Left lung (tissue), 10 donors: ENCODE data around the gene AZIN2. TPM values are rescaled to one million over a fixed set of nuclear protein-coding genes. Genes with fewer than 3 reads are reported as not detected.

Source experiments
- ATAC-seq: fragments of 200-7000 bp; cut with Tn5 transposase; one replicate; pipeline ENCODE4 v1.9.1; 2020; ENCODE audit warnings: moderate library complexity
- DNase-seq, 4 donors: peaks; one replicate each; pipeline ENCODE4 v3.0.0-alpha.2; 2013 to 2020
- H3K27ac ChIP-seq, 2 donors: fragments of 200-600 bp; sonication (generic) in 1 of 2; one replicate each; pipeline versions ENCODE4 v1.5.0 to v1.8.0; 2020 to 2021
- H3K27me3 ChIP-seq, 2 donors: fragments of 200-600 bp; sonication (generic) in 1 of 2; one replicate each; pipeline versions ENCODE4 v1.5.0 to v1.8.0; 2020 to 2021
- H3K36me3 ChIP-seq, 2 donors: fragments of 200-600 bp; sonication (generic) in 1 of 2; one replicate each; pipeline versions ENCODE4 v1.5.0 to v1.8.0; 2020 to 2021
- H3K4me1 ChIP-seq, 2 donors: fragments of 200-600 bp; one replicate each; pipeline ENCODE4 v1.8.0; 2021
- H3K4me3 ChIP-seq, 2 donors: fragments of 200-600 bp; sonication (generic) in 1 of 2; one replicate each; pipeline versions ENCODE4 v1.5.0 to v1.8.0; 2020 to 2021; ENCODE audit warnings: mild to moderate bottlenecking in 1 of 2
- H3K9me3 ChIP-seq, 2 donors: fragments of 200-600 bp; sonication (generic) in 1 of 2; one replicate each; pipeline versions ENCODE4 v1.5.0 to v1.8.0; 2020 to 2021
- intact Hi-C, 2 donors: fragments of 100-400 bp; cut with DNase I; formaldehyde crosslinking; loops; one replicate each; pipeline versions ENCODE4 v1.11.2 to v1.14.2; 2022
- polyA plus RNA-seq, 6 donors: library from polyadenylated mRNA; unstranded; fragments of 120-200 nt; gene quantifications; one replicate each; pipeline ENCODE4 v1.2.1, GENCODE V29; 2013; ENCODE audit not compliant: insufficient read length in 6 of 6
- total RNA-seq, 2 donors: library from RNA; stranded (reverse); fragmentation: NEBNext Ultra II Directional; extraction: Animal tissue kit (Norgen Biotek cat#: 25700); gene quantifications; one replicate each; pipeline ENCODE4 v1.2.1, GENCODE V29; 2021
- TF ChIP-seq, protein P1 (sequence below), 2 donors: fragments of 200-600 bp; sonication (generic) in 1 of 2; IDR thresholded peaks; one replicate each; pipeline versions ENCODE4 v1.5.0 to v1.8.0; 2021; ENCODE audit warnings: antibody characterized with exemption in 2 of 2
- donor health status: DM: no; HTN: yes; CAD: no.
- donor health status: DM: no; HTN: no; CAD: no.

AZIN2 gene
- total and polyA plus RNA-seq, 8 donors = 2.3 to 13.1 (median 8.6) TPM

DNA sequence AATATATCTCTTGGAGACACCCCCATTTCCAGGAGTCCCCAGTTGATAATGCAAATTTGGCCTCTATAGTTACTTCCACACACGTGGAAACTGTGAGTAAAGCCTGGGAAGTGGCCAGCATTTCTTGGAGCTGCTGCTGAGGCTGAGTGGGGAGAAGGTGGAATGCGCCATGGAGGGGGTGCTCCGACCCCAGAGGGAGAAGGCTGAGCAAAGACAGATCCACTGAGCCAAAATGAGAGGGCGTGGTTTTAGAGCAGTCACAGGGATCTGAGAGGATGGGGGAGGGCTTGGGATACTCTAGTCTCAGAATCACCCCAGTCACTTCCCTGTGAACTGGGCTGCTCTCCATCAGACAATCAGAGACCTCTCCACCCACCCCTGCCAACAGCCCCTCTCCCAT is 62.2 kb downstream of the AZIN2 start:
- Histone ChIP-seq H3K36me3 (peaks cover 0 to 18% of the 10 kb centered on the region in 2 donors), H3K4me3 (no peak overlapping the region), H3K27me3 (no peaks in the 10 kb centered on the region), H3K4me1 (no peaks in the 10 kb centered on the region), H3K27ac (no peak overlapping the region), H3K9me3 (no peaks in the 10 kb centered on the region)
- TF ChIP-seq, protein P1, sequence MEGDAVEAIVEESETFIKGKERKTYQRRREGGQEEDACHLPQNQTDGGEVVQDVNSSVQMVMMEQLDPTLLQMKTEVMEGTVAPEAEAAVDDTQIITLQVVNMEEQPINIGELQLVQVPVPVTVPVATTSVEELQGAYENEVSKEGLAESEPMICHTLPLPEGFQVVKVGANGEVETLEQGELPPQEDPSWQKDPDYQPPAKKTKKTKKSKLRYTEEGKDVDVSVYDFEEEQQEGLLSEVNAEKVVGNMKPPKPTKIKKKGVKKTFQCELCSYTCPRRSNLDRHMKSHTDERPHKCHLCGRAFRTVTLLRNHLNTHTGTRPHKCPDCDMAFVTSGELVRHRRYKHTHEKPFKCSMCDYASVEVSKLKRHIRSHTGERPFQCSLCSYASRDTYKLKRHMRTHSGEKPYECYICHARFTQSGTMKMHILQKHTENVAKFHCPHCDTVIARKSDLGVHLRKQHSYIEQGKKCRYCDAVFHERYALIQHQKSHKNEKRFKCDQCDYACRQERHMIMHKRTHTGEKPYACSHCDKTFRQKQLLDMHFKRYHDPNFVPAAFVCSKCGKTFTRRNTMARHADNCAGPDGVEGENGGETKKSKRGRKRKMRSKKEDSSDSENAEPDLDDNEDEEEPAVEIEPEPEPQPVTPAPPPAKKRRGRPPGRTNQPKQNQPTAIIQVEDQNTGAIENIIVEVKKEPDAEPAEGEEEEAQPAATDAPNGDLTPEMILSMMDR (IDR thresholded peaks at IDR 0.05) = no peak
- ATAC-seq (peak; percentile 14), DNase-seq (no peak)
- intact Hi-C loops = no loop called here

DNA sequence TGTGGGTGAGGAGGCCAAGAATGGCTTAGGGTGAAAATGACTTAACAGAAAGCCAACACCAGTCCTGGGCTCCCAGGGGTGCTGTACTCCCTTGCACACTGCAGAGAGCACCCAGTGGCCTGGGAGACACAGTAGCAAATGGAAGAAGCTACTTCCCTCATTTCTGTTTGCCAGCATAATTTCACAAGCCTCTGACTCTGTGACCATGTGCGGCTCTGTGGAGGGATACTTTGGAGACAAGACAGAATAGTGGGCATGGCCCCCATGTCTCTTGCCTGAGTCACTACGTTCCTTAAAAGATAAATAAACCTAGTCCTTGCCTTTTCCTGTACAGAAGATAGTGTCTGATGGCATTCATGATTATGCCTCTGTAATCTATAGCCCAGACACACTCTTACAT is 62.7 kb downstream of the AZIN2 start:
- H3K4me3 ChIP-seq = no peak overlapping the region
- intact Hi-C loops = no loop called here
- ATAC-seq (no peak), DNase-seq (no peak)
- no peaks in the 10 kb centered on the region for H3K4me1 ChIP-seq
- no peaks in the 10 kb centered on the region for H3K9me3 ChIP-seq
- H3K36me3 ChIP-seq = peaks cover 0 to 18% of the 10 kb centered on the region in 2 donors
- TF ChIP-seq, protein P1 (IDR thresholded peaks at IDR 0.05) = no peak
- no peaks in the 10 kb centered on the region for H3K27me3 ChIP-seq
- H3K27ac ChIP-seq = no peak overlapping the region

DNA sequence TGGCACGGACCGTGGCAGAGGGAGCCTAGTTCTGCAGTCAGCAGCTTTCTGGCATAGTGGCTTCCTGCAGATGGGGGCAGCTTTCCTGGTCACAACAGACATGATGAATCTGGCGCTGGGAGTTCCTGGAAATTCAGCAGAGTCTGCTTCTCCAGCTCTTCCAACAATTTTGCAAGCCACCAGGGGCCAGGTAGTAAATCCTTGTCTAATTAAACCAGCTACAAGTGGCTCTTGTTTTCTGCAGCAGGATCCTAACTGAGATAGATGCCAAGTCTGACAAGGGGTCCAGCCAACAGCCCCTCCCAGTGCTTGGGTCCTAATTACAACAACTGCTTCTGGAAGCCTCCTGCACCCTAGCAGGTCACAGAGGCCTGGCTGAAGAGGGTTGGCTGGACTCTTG is 65.0 kb downstream of the AZIN2 start:
- Histone ChIP-seq H3K4me1 (no peaks in the 10 kb centered on the region), H3K4me3 (no peak overlapping the region), H3K27ac (no peak overlapping the region), H3K9me3 (no peaks in the 10 kb centered on the region), H3K36me3 (peaks cover 0 to 18% of the 10 kb centered on the region in 2 donors), H3K27me3 (no peaks in the 10 kb centered on the region)
- intact Hi-C loops = no loop called here
- ATAC-seq (no peak), DNase-seq (no peak)
- TF ChIP-seq, protein P1 (IDR thresholded peaks at IDR 0.05) = no peak

DNA sequence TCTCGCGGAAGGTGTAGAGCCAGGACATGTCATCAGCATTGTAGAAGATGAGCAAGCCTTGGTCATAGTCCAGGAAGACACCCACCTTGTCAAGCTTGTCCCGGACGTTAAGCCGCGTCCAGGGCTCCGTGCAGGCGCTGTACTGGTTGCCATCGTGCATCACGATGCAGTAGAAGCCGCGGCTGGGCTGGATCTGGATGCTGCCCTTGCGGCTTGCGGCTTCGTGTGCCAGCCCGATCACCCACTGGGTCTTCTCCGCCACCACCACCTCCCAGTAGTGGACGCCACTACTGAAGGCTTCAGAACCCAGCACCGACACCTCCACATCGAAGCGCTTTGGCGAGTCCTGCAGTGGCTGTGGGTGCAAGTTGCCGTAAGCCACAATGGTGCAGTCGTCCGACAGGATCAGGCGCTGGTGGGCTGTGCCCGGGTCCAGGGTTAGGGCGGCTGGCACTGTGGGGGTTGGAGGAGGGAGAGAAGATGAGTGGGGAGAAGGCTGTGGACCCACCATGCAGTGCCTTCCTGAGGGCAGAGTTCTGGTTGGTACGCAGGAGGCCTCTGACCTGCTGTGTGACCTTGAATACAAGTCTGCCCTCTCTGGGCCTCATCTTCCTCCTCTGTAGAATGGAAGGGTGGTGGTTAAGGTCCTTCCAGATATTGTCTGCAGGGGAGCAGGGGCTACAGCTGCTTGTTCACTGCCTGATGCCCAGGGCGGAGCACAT is 66.5 kb downstream of the AZIN2 start:
- H3K9me3 ChIP-seq = no peaks in the 10 kb centered on the region
- H3K4me3 ChIP-seq = no peak overlapping the region
- intact Hi-C loops = no loop called here
- no peaks in the 10 kb centered on the region for H3K27me3 ChIP-seq
- H3K4me1 ChIP-seq = no peaks in the 10 kb centered on the region
- ATAC-seq (no peak), DNase-seq (no peak)
- peaks cover 0 to 18% of the 10 kb centered on the region in 2 donors for H3K36me3 ChIP-seq
- TF ChIP-seq, protein P1 (IDR thresholded peaks at IDR 0.05) = no peak
- H3K27ac ChIP-seq = no peak overlapping the region

DNA sequence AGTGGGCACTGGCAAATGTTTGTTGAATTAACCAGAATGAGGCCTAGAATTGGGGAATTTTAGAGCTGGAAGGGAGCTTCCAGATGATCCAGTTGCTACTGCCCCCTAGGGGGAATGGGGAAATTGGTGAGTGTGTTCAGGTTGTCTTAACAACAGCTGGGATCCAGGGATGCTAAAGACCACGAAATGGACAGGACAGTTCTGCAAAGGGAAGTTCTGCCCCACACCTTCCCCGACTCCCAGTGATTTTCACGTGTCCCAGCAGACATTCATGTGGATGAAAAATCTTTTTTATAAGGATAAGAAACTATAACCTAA is 67.0 kb downstream of the AZIN2 start:
- Histone ChIP-seq H3K4me1 (no peaks in the 10 kb centered on the region), H3K27ac (no peak overlapping the region), H3K4me3 (no peak overlapping the region), H3K9me3 (no peaks in the 10 kb centered on the region), H3K36me3 (peaks cover 0 to 18% of the 10 kb centered on the region in 2 donors), H3K27me3 (no peaks in the 10 kb centered on the region)
- ATAC-seq (no peak), DNase-seq (no peak)
- TF ChIP-seq, protein P1 (IDR thresholded peaks at IDR 0.05) = no peak
- intact Hi-C loops = no loop called here
